CD4-positive, alpha-beta T cell treated with Interleukin-10 for 1 hour (primary cell): ENCODE data around the gene FCGR3A.

ENCODE experiments used
- DNase-seq: peaks from one replicate; pipeline ENCODE4 v3.0.0-alpha.2; 2020

The FCGR3A gene

DNA sequence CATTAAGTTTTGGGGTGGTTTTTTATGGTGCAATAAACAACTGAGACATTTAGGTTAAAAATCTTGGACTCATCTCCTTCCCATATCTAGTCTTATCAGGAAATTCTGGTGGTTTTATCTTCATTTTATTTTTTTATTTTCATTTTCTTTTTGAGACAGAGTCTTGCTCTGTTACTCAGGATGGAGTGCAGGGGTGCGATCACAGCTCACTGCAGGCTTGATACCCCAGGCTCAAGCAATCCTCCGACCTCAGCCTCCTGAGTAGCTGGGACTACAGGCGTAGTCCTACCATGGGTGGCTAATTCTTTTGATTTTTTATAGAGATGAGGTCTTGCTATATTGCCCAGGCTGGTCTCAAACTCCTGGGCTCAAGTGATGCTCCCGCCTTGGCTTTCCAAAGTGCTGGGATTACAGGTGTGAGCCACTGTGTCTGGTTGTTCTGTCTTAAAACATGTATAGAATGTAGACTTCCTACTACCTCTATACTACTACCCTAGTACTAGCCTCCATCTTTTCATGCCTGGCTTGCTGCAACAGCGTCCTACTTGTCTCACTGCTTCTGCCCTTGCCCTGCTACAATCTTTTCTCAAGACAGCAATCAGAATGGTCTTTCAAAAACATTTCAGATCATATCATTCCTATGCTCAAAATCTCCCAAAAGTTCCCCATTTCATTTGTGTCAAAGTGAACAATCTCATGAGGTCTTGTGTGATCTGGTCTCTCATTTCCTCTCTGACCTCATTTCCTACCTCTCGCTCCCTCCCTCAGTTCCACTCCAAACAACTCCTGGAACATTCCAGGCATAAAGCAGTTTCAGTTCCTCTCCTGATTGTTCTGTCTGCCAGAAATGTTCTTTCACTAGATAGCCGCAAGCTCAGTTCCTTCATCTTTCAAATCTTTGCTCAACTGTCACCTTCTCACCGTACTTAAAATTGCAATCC, 50.2 kb downstream of the FCGR3A start:
- DNase-seq, result no peak

DNA sequence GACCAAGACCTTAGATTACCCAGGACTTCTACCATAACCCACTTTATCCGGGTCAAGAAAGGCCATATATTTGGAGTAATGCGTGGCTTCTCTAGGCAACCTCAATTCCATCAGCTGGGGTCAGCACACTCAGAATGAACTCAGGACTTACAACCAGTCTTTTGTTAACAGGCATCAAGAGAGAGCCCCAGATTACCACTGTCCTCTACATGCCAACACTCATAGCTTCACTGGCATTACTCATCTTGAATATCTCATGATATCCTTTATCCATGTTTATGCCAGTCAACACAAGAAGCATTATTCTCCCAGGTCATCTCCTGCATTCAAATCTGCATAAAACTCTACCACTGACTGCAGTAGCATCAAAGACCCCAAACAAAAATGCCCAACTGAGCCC, 51.0 kb downstream of the FCGR3A start:
- DNase-seq, result no peak

- no peak for DNase-seq
Observed at GRCh38 chr1:161497961-161498360, 51.7 kb downstream of the FCGR3A start.

DNA sequence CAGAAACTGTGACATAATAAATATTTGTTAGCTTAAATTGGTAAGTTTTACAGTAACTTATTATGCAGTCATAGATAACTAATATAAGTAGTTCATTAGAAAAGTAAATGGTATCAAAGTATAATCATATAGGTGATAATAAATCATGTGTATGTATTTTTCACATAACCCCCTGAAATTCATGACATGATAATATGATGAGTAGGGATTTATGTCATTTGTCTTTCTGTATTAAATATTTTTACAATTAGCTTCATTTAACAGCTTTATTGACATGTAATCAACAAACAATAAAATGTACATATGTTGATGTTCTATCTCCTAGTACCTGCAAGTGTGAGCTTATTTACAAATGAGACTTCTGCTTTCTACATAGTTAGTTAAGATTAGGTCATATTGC, 54.1 kb downstream of the FCGR3A start:
- no peak for DNase-seq

DNA sequence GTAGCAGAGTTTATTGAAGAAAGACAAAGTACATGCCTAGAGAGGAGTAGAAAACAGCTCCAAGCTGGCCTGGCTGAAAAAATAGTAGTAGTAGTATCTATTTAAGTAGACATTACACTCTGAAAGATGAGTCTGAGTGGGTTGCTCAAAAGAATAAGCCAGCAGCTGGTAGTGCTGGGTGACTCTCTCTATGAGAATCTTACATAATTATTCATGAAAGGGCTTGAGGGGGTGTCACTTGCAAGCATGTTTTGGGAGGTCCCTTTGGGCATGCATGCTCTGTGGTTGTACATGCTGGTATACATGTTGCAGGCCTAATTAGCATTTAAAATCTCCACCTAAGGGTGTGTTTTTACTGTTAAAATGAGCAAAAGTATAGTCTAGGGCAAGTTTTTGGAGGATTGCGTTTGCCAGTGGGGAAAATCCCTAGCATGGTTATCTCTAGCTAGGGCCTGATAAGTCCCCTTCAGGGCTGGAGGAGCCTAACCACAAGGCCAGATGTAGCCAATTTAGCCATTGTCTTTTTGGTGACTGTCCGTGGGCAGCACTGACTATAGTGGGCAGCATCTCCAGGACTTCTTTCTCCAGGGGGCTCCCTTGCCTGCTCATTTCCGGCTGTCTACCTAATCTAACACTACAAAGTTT, 55.4 kb downstream of the FCGR3A start:
- no peak for DNase-seq

DNA sequence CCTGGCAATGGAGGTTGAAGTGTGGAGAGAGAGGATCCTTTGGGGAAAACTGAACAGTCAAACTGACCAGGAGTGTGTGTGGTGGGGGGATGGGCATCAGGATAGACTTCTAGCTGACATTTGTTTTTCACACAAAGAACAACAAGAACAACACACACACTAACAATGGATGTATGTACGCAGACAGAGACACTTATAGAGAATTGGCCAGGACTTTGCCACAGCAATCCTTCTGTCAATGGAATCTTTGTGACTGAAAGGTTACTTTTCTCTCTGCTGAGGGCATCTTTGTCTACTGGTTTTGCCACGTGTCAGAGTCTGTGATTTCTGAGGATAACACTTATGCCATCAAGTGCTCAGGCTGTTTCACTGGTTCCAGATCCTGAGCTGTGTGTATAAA, 56.8 kb downstream of the FCGR3A start:
- no peak for DNase-seq
